GM15510 (cell line): ENCODE measurements around the gene TSPAN7.

Experiments
- POLR2A ChIP-seq: IDR thresholded peaks from 3 replicates; pipeline ENCODE4 v1.6.1; 2011; ENCODE audit warnings: borderline replicate concordance; ENCODE audit not compliant: insufficient read length; ENCODE audit errors: extremely low read depth

TSPAN7 gene

DNA sequence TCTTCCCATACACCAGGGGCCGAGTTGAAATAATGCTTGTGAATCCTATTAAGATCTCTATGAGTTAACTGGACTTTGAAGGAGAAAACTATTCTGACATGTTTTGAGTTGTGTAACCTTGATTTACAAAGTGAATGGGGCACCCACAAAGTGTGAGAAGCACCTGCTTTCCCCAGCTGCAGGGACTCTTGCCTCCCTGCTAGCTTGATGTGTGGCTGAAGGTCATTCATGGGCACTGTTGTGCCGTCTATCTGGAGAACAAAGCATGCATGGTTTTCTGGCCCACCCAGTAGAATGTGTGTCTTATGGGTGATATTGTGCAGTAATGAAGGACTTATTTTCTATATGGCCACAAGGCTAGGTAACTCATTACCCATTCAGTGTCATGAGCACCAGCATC, 53.1 kb downstream of the TSPAN7 start:
- TF ChIP-seq POLR2A: no peak

DNA sequence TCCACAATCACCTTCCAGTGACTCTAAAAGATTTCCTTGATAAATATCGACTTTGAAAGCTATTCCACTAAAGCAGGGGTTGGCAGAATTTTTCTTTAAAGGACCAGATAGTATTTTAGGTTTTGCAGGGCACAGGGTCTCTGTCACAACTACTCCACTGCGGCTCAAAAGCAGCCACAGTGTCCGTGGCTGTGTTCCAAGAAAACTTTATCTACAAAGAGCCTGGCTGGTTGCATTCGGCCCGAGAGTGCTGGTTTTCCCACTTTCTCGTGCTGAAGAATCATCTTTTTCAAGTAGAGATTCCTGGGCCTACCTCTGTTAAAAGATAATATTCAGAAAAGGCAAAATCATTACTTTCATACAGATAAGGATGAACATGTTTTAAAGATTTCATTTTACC, 55.6 kb downstream of the TSPAN7 start:
- no peak for TF ChIP-seq POLR2A

DNA sequence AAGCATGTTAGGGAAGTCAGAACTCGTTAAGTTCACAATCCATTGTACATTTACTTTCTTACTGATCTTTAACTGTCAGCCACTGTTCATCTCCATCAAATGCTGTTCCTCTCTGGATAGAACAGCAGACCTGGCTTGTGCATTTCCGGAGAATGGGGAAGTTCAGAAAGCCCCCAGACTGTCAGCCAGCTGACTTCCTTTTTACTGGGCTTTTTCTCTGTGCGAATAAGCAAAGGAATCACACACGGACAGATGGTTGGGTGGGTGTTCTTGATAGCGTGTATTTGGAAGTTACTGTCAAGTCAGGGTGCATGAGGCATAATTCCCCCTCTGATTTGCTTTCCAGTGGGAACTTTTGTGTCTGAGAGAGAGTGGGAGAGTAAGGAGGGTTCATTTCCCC, 56.8 kb downstream of the TSPAN7 start:
- no peak for TF ChIP-seq POLR2A

DNA sequence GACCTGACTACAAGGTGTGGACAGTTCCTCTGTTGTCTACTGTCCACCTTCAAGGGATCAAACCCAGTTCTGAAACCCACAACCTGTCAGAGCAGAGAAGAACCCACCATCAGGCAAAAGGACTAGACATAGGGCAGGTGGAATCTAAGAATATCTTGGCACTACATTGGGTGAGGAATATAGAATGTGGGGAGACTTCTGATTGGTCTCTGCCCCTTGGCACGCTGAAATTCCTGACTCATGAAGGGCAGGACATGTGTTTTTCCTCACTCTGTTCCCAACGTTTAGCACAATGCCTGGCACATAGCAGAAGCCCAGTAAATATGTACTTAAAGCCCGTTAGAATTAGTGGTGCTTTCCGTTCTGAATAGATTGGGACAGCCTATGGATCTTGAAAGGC, 59.3 kb downstream of the TSPAN7 start:
- TF ChIP-seq POLR2A: no peak

- no peak for TF ChIP-seq POLR2A
Measured at GRCh38 chrX:38626296-38626695, 65.0 kb downstream of the TSPAN7 start.

DNA sequence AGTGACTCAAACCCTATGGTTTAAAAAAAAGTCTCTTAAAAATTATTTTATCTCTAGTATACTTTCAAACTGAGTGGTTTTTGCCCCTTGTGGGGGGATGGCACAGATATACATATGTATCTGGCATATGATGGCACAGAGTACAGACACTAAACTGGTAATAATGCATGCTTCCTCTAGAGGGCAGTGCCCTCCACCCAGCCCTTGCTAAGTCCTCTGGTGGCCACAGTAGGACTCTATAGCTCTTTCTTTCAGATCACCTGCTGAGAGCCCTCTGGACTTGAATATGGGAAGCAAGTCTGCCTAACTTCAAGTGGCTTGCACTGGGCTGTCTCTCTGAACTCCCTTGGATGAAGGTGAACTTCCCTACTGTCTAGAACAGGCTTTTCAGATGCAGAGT, 66.3 kb downstream of the TSPAN7 start:
- TF ChIP-seq POLR2A: no peak

DNA sequence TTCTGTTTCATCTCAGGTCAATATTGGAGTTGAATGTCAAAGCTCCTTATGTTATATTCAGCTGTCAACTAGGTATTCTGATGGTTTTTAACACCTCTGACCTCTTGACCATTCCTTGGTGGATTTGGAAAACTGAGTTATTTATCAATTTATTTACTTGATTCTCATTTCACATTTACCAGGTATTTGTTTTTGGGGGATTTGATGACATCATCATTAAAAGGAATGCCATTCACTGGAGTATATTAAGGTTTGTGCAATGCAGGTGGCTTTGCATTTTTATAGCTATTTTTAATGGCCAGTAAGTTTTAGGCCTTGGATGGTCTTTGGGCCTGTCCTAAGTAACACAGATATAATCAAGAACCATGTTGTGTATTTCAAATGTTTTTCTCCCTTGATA, 67.2 kb downstream of the TSPAN7 start:
- TF ChIP-seq POLR2A: no peak

GRCh38 chrX:38632516-38632915, 71.2 kb downstream of the TSPAN7 start:
- TF ChIP-seq POLR2A: no peak

GRCh38 chrX:38634665-38635064, 73.3 kb downstream of the TSPAN7 start:
- no peak for TF ChIP-seq POLR2A

DNA sequence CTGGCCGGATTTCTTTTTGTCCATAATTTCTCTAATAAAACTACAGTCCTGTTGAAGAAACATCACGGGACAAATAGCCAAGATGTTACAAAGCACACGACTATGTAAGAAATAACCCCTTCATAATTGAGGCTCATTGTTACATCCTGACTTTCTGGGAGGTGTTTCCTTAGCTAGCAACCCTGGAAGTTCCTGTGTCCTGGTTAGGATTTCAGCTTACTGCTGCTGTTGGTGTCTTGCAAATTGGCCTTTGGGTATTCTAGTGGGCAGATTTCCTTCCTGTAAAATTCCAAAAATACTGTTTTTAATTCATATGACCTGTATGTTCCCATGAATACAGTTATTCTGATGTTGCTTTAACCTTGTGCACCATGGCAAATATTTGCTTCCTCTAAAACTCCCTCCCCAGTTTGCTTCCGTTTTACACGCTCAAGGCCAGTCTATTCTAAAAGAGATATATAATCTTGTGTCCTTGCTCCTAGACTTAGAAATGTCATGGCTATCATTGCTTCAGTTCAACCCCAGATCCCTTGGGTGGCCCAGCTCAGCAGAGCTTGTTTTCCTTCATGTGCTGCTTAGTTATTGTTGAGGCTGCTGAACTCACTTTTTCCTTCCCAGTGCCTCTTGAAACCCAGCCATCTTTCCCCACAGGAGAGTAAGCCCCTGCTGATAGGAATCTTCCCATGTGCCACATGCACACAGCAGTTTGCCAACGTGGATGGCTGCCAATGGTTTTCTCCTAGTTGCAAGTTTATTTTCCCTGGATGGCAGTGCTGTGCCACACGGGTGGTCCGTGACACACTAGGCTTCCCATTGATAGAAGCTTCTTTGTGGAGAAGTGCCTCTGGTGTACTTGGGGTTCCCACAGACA, 75.8 kb downstream of the TSPAN7 start:
- no peak for TF ChIP-seq POLR2A

DNA sequence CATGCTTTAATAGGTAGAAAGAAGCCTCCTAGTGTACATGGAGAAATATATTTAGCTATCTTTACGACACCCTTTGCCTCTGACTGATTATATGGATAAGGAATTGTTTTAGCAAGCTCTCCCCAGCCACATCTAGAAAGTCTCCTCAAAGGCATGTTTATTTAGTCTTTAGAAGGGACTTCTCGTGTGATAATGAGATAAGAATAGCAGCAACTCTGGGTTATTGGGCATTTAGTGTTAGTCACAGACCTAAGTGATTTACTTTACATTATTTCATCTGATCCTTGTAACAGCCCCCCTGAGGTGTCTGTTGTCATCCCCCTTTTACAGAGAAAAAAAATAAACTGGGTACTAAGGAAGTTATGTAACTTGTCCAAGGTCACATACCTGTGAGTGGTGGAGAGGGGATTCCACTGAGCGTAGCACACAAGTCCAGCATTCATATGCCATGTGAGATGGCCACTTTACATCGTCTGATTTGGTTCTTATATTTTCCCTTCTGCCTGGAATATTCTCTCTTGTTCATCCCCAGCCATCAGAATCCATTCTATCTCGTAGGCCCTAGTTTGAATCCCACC, 77.7 kb downstream of the TSPAN7 start:
- no peak for TF ChIP-seq POLR2A

- no peak for TF ChIP-seq POLR2A
Measured at GRCh38 chrX:38639730-38640129, 78.4 kb downstream of the TSPAN7 start.

GRCh38 chrX:38641197-38641596, 79.9 kb downstream of the TSPAN7 start:
- no peak for TF ChIP-seq POLR2A

GRCh38 chrX:38643903-38644302, 82.6 kb downstream of the TSPAN7 start:
- TF ChIP-seq POLR2A: no peak

GRCh38 chrX:38646129-38646528, 84.8 kb downstream of the TSPAN7 start:
- TF ChIP-seq POLR2A: no peak

DNA sequence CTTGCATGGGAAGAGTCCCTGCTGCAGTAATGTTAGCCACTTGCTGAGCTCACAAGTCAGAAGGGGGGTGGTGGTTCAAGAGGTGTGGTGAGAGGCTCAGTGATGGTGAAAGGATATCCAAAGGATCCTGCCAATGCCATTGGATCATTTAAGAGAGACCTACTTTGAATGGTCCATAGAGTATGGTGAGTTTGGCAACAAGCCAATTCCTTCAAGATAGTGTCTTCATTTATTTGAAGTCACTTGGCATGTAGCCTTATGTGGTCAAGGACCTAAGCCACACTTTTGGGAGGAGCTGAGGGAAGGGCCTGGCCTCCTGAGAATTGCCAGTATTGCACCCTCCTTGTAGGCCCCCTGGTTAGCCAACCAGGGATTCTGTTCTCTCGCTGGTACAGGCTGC, 87.9 kb downstream of the TSPAN7 start:
- no peak for TF ChIP-seq POLR2A
